K562 (cell line): ENCODE results near the gene CYRIA. TPM values are rescaled to one million over a fixed set of nuclear protein-coding genes. Genes with fewer than 3 reads are reported as not detected.

Experiments
- EHMT2 ChIP-seq: fragments of 450-650 bp; IDR thresholded peaks from 2 replicates; pipeline ENCODE4 v1.6.1; 2018; ENCODE audit warnings: antibody characterized with exemption
- FOXP1 ChIP-seq: sonication (generic); formaldehyde crosslinking; IDR thresholded peaks from 2 replicates; pipeline ENCODE4 v1.8.0; 2022; ENCODE audit warnings: mild to moderate bottlenecking, missing genetic modification reagents
- HDAC8 ChIP-seq: fragments of 450-650 bp; IDR thresholded peaks from 2 replicates; pipeline ENCODE4 v1.6.1; 2016; ENCODE audit warnings: mild to moderate bottlenecking, missing genetic modification characterization, moderate library complexity, missing compliant biosample characterization
- HLTF ChIP-seq: fragments of 450-650 bp; IDR thresholded peaks from 2 replicates; pipeline ENCODE4 v1.6.1; 2016
- HOMEZ ChIP-seq: fragments of 250-450 bp; sonication (Bioruptor Pico); IDR thresholded peaks from 2 replicates; pipeline ENCODE4 v1.4.0; 2020; ENCODE audit warnings: mild to moderate bottlenecking, moderate library complexity
- MEF2A ChIP-seq: IDR thresholded peaks from 2 replicates; pipeline ENCODE4 v1.6.1; 2011; ENCODE audit warnings: low read depth, mild to moderate bottlenecking, low read length, moderate library complexity; ENCODE audit not compliant: control insufficient read depth
- NFRKB ChIP-seq: fragments of 450-650 bp; IDR thresholded peaks from 2 replicates; pipeline ENCODE4 v1.6.1; 2016; ENCODE audit warnings: low read depth
- PHB ChIP-seq: fragments of 250-450 bp; sonication (Bioruptor Pico); IDR thresholded peaks from 2 replicates; pipeline ENCODE4 v1.5.0; 2021
- PRPF4 ChIP-seq: fragments of 200-400 bp; formaldehyde crosslinking; IDR thresholded peaks from one replicate; pipeline ENCODE4 v1.6.1; 2017; ENCODE audit warnings: low read length, low read depth, mild to moderate bottlenecking; ENCODE audit not compliant: insufficient read depth, poor library complexity, severe bottlenecking
- SLC30A9 ChIP-seq: fragments of 250-450 bp; sonication (Bioruptor Pico); IDR thresholded peaks from 2 replicates; pipeline ENCODE4 v1.8.0; 2022; ENCODE audit warnings: mild to moderate bottlenecking, moderate library complexity
- TBP ChIP-seq: optimal IDR thresholded peaks from 2 replicates; pipeline ENCODE3; 2011; ENCODE audit warnings: low read depth, low read length, improper control_type of control experiment
- TEAD2 ChIP-seq: fragments of 450-650 bp; IDR thresholded peaks from 2 replicates; pipeline ENCODE4 v1.6.1; 2016; ENCODE audit warnings: missing genetic modification characterization, control low read depth, missing compliant biosample characterization
- THRAP3 ChIP-seq: fragments of 450-650 bp; IDR thresholded peaks from 2 replicates; pipeline ENCODE4 v1.6.1; 2016; ENCODE audit warnings: mild to moderate bottlenecking, inconsistent platforms, borderline replicate concordance
- ZBTB11 ChIP-seq, 3 experiments: fragments of 200-800 bp in 1 of 3; fragments of 250-450 bp in 1 of 3; fragments of 450-650 bp in 1 of 3; sonication (Bioruptor Pico) in 1 of 3; sonication (Bioruptor generic) in 1 of 3; formaldehyde crosslinking in 1 of 3; IDR thresholded peaks; 2 replicates each; pipeline versions ENCODE4 v1.6.1 to v1.8.0; 2016 to 2022; ENCODE audit warnings: mild to moderate bottlenecking in 2 of 3, missing genetic modification characterization in 2 of 3, missing compliant biosample characterization in 1 of 3, moderate library complexity in 1 of 3
- ZC3H4 ChIP-seq: sonication (generic); formaldehyde crosslinking; IDR thresholded peaks from 2 replicates; pipeline ENCODE4 v1.9.0; 2021; ENCODE audit warnings: missing genetic modification reagents, borderline replicate concordance
- ZNF561 ChIP-seq: fragments of 450-650 bp; formaldehyde crosslinking; conservative IDR thresholded peaks from 2 replicates; pipeline ENCODE4 v1.4.0; 2020; ENCODE audit warnings: mild to moderate bottlenecking, moderate library complexity
- ZNF589 ChIP-seq: fragments of 200-800 bp; sonication (Bioruptor generic); IDR thresholded peaks from 2 replicates; pipeline ENCODE4 v1.6.1; 2016; ENCODE audit warnings: low read depth, missing genetic modification characterization, missing compliant biosample characterization
- ZNF609 ChIP-seq: sonication (generic); formaldehyde crosslinking; IDR thresholded peaks from 2 replicates; pipeline ENCODE4 v1.8.1; 2023; ENCODE audit warnings: missing genetic modification reagents, mild to moderate bottlenecking, borderline replicate concordance
- polyA plus RNA-seq, 8 experiments: library from polyadenylated mRNA; depleted of rRNA in 4 of 8; stranded (reverse) in 5 of 8; unstranded in 3 of 8; fragments of >200 nt; fragmentation: Nextera tagmentation in 2 of 8; fragmentation: Illumina TruSeq in 1 of 8; extraction: Ambion mirVana in 2 of 8; extraction: Trizol in 1 of 8; gene quantifications; 2 replicates each; pipeline versions ENCODE4 v1.2.1 to v1.2.3, GENCODE V29; 2011 to 2014; ENCODE audit warnings: inconsistent platforms in 1 of 8, missing spikeins in 1 of 8
- total RNA-seq, 7 experiments: library from RNA; depleted of rRNA in 6 of 7; stranded (reverse); fragments of >200 nt in 6 of 7; fragmentation: Illumina TruSeq in 2 of 7; extraction: Trizol in 2 of 7; gene quantifications; 2 replicates each; pipeline versions ENCODE4 v1.2.1 to v1.2.3, GENCODE V29; 2011 to 2021; ENCODE audit warnings: low replicate concordance in 1 of 7

The CYRIA gene
- total and polyA plus RNA-seq, 9 of the 15 experiments (the other 6 are each of a cell fraction or from before 2014, with no cell fraction given) = 0.84 to 5.6 (median 3.0) TPM

GRCh38 chr2:16645775-16646559 lies 19.7 kb downstream of the CYRIA start (continued):
- TF ChIP-seq ZBTB11 (CRISPR knock-in tag; IDR thresholded peaks at IDR 0.05) (no peak), HLTF (no peak), MEF2A (no peak), THRAP3 (no peak), SLC30A9 (CRISPR knock-in tag) (no peak), NFRKB (no peak), FOXP1 (CRISPR knock-in tag) (no peak), TBP (no peak), HOMEZ (CRISPR knock-in tag) (no peak), ZNF589 (CRISPR knock-in tag) (no peak), TEAD2 (tag) (no peak), ZNF609 (CRISPR knock-in tag) (no peak), PHB (CRISPR knock-in tag) (no peak), PRPF4 (no peak), HDAC8 (tag) (no peak), ZNF561 (CRISPR knock-in tag) (no peak), ZC3H4 (CRISPR knock-in tag) (no peak), EHMT2 (no peak)
